IPS DF 6.9 (cell line): ENCODE results near the gene RXRA.

ENCODE experiments used
- DNase-seq: peaks from one replicate; pipeline ENCODE4 v3.0.0-alpha.2; 2013; ENCODE audit warnings: low read depth, low spot score
- H3K27ac ChIP-seq: one replicate; pipeline ENCODE4 v1.5.1; 2013; ENCODE audit warnings: low read length, control low read depth
- H3K27me3 ChIP-seq: 2 replicates; pipeline ENCODE4 v1.6.1; 2013; ENCODE audit warnings: mild to moderate bottlenecking, low read length; ENCODE audit not compliant: control insufficient read depth, insufficient read depth
- H3K36me3 ChIP-seq: 2 replicates; pipeline ENCODE4 v1.6.1; 2013; ENCODE audit warnings: low read length; ENCODE audit not compliant: control insufficient read depth, insufficient read depth
- H3K4me1 ChIP-seq: 2 replicates; pipeline ENCODE4 v1.6.1; 2013; ENCODE audit warnings: low read length; ENCODE audit not compliant: control insufficient read depth, insufficient read depth
- H3K4me3 ChIP-seq: 2 replicates; pipeline ENCODE4 v1.5.1; 2013; ENCODE audit warnings: mild to moderate bottlenecking, low read length
- H3K9me3 ChIP-seq: 2 replicates; pipeline ENCODE4 v1.6.1; 2013; ENCODE audit warnings: low read length, inconsistent platforms; ENCODE audit not compliant: control insufficient read depth, insufficient read depth
- WGBS: extraction: QIAGEN DNeasy Blood & Tissue Kit; methylation state at CpG from one replicate; pipeline ENCODE4 v1.1.7; 2013; ENCODE audit warnings: mixed read lengths, missing lambda C conversion rate; ENCODE audit not compliant: insufficient read length, insufficient coverage; 5-methylcytosine and 5-hydroxymethylcytosine counted together

Gene RXRA

DNA sequence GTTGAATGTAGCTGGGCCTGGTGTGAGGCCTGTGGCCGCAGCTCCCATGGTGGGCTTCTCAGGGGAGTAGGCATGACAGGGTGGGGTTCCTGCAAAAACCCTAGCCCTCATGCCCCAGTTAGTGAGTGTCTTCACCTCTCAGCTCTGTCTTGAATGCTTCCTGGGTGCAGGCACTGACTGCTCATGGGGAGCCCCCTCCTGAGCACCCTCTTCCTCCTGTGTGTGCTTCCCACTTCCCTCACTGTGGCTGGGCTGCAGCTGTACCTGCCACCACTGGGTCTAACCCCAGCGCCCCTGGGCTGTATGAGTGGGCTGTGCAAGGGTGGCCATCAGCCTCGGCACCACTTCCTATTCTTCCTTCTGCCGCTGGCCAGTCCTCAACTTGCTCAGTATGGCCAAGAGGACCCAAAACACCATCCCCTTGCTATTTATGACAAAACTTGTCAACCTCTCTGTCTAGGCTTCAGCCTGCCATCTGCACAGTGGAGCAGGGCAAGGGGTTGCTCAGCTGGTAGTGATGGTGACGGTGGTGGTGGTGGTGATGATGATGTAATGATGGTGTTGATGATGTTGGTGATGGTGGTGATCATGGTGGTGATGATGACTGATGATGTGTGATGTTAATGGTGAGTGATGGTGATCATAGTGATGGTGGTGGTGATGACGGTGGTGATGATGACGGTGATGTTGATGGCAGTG lies 67.5 kb downstream of the RXRA start:
- peaks cover 3% of the 10 kb centered on the region; the same call in 1 of the 2 replicates for H3K4me1 ChIP-seq
- no peak for DNase-seq
- H3K36me3 ChIP-seq: no peaks in the 10 kb centered on the region
- no peaks in the 10 kb centered on the region for H3K27me3 ChIP-seq
- H3K27ac ChIP-seq: no peak overlapping the region
- no peak overlapping the region for H3K4me3 ChIP-seq
- no CpG with 5 or more reads among the region's 7 CpGs for WGBS
- H3K9me3 ChIP-seq: no peaks in the 10 kb centered on the region

GRCh38 chr9:134395002-134395517 lies 68.8 kb downstream of the RXRA start:
- WGBS: no CpG with 5 or more reads among the region's 16 CpGs
- Histone ChIP-seq H3K27ac (no peak overlapping the region), H3K4me3 (no peak overlapping the region), H3K27me3 (no peaks in the 10 kb centered on the region), H3K4me1 (peaks cover 3% of the 10 kb centered on the region; the same call in 1 of the 2 replicates), H3K9me3 (no peaks in the 10 kb centered on the region), H3K36me3 (no peaks in the 10 kb centered on the region)
- no peak for DNase-seq

GRCh38 chr9:134395737-134396257 lies 69.5 kb downstream of the RXRA start:
- peaks cover 3% of the 10 kb centered on the region; the same call in 1 of the 2 replicates for H3K4me1 ChIP-seq
- no peak overlapping the region for H3K4me3 ChIP-seq
- no peak for DNase-seq
- no peaks in the 10 kb centered on the region for H3K9me3 ChIP-seq
- H3K27me3 ChIP-seq: no peaks in the 10 kb centered on the region
- H3K27ac ChIP-seq: no peak overlapping the region
- no CpG with 5 or more reads among the region's 12 CpGs for WGBS
- no peaks in the 10 kb centered on the region for H3K36me3 ChIP-seq

DNA sequence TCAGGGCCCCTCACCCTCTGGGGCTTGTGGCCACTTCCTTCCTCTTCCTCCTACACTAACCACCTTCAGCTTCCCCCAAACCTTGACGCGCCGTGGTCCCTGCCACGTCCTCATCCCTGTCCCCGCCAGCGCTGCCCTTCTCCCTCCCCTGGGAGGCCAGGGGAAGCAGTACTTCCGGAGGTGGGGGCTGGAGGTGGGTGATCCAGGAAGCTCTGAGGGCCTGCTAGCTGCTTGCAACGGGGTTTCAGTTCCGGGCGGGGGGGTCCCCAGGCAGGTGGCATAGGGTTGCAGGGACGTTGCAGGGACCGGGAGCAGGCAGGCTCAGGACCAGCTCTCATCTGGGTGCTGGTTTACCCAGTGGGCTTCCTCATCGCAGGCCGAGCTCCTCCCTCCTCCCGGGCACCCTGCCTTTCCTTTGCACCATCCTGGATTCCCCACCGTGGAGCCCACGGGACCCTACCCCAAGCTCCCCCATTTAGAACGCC lies 70.0 kb downstream of the RXRA start:
- no CpG with 5 or more reads among the region's 18 CpGs for WGBS
- no peak overlapping the region for H3K27ac ChIP-seq
- no peak for DNase-seq
- H3K36me3 ChIP-seq: no peaks in the 10 kb centered on the region
- H3K4me1 ChIP-seq: peaks cover 3% of the 10 kb centered on the region; the same call in 1 of the 2 replicates
- H3K9me3 ChIP-seq: no peaks in the 10 kb centered on the region
- H3K4me3 ChIP-seq: no peak overlapping the region
- H3K27me3 ChIP-seq: no peaks in the 10 kb centered on the region

GRCh38 chr9:134396825-134397224 lies 70.6 kb downstream of the RXRA start:
- no peak for DNase-seq
- H3K4me3 ChIP-seq: no peak overlapping the region
- H3K9me3 ChIP-seq: no peaks in the 10 kb centered on the region
- no peaks in the 10 kb centered on the region for H3K27me3 ChIP-seq
- no peaks in the 10 kb centered on the region for H3K36me3 ChIP-seq
- WGBS: no CpG with 5 or more reads among the region's 8 CpGs
- H3K4me1 ChIP-seq: peaks cover 3% of the 10 kb centered on the region; the same call in 1 of the 2 replicates
- no peak overlapping the region for H3K27ac ChIP-seq

GRCh38 chr9:134398756-134399155 lies 72.5 kb downstream of the RXRA start:
- no CpG with 5 or more reads among the region's 5 CpGs for WGBS
- peaks cover 3% of the 10 kb centered on the region; the same call in 1 of the 2 replicates for H3K4me1 ChIP-seq
- H3K36me3 ChIP-seq: no peaks in the 10 kb centered on the region
- no peak overlapping the region for H3K27ac ChIP-seq
- no peaks in the 10 kb centered on the region for H3K27me3 ChIP-seq
- DNase-seq: no peak
- no peaks in the 10 kb centered on the region for H3K9me3 ChIP-seq
- no peak overlapping the region for H3K4me3 ChIP-seq

DNA sequence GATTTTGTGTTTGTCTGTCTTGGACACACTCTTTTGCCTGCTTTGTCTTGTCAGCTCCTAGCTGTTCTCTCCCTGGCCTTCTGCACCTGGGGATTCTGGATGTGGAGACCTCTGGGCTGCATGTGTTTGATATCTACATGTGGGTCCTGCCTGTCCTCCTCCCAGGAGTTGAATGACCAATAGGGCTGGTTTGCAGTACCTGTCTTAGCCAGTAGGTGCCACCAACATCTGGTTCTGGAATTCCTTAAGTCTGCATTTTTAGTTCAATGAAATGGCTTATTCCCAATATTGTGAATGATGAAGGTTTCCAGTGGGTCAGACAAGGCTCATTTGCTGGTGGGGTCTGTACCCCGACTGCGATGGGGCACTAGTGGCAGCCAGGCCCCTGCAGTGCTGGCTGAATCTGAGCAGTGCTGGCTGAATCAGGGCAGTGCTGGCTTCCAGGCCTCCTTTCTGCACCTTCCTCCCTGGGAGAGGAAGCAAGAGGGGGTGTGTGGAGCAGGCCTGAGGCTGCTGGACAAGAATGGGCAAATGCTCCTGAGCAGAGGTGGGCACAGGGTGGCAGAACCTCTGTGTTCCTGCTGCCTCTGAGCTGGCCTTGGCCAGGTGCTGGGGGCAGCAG lies 73.3 kb downstream of the RXRA start:
- Histone ChIP-seq H3K27ac (no peak overlapping the region), H3K36me3 (no peaks in the 10 kb centered on the region), H3K4me1 (peaks cover 3% of the 10 kb centered on the region; the same call in 1 of the 2 replicates), H3K4me3 (no peak overlapping the region), H3K27me3 (no peaks in the 10 kb centered on the region), H3K9me3 (no peaks in the 10 kb centered on the region)
- peak; percentile 35 for DNase-seq
- no CpG with 5 or more reads among the region's 2 CpGs for WGBS

DNA sequence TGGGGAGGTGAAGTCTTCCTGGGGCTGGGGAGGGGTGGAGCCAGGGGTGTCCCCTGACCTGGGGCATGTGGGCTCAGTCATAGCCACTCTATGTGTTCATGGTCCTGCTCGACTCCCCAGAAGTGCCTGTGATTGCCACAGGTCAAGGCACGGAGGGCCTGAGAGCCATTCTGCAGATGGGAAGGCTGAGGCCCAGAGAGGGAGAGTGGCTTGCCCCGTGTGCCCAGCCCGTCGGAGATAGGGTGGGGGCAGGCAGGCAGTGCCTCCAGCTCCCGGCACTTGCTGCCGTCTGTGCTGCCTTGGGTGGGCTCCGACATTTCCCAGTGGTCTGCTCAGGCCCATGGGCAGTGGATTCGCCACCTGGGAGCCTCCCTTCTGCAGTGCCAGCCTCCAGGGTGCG lies 74.0 kb downstream of the RXRA start:
- Histone ChIP-seq H3K4me3 (no peak overlapping the region), H3K27me3 (no peaks in the 10 kb centered on the region), H3K27ac (no peak overlapping the region), H3K4me1 (peaks cover 3% of the 10 kb centered on the region; the same call in 1 of the 2 replicates), H3K36me3 (no peaks in the 10 kb centered on the region), H3K9me3 (no peaks in the 10 kb centered on the region)
- no peak for DNase-seq
- no CpG with 5 or more reads among the region's 10 CpGs for WGBS

GRCh38 chr9:134401391-134401790 lies 75.1 kb downstream of the RXRA start:
- Histone ChIP-seq H3K27me3 (no peaks in the 10 kb centered on the region), H3K27ac (no peak overlapping the region), H3K36me3 (no peaks in the 10 kb centered on the region), H3K4me3 (no peak overlapping the region), H3K4me1 (peaks cover 2% of the 10 kb centered on the region; the same call in 1 of the 2 replicates), H3K9me3 (no peaks in the 10 kb centered on the region)
- no peak for DNase-seq
- no CpG with 5 or more reads among the region's 19 CpGs for WGBS

DNA sequence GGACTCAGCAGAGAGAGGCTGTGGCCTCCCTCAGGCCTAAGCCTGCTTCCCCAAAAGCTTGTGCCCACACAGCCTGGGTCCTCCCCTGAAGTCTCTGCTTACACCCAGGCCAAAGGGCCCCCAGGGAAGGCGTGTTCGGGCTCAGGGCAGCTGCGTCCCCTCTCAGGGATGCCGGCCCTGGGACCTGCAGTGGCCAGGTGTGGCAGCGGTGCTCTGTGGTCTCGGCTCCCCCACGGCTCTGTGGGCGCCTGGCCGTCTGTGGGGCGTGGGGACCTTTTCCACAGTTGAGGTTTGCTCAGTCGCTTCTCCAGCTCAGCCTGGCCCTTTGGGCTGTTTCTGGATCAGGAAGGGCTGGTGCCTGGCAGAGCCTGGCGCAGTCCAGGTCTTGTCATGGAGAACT lies 75.9 kb downstream of the RXRA start:
- no peak overlapping the region for H3K4me3 ChIP-seq
- peaks cover 5% of the 10 kb centered on the region for H3K4me1 ChIP-seq
- H3K9me3 ChIP-seq: no peaks in the 10 kb centered on the region
- no peak overlapping the region for H3K27ac ChIP-seq
- WGBS: no CpG with 5 or more reads among the region's 12 CpGs
- no peaks in the 10 kb centered on the region for H3K36me3 ChIP-seq
- H3K27me3 ChIP-seq: no peaks in the 10 kb centered on the region
- no peak for DNase-seq
